ENCODE data around the gene TMEM88. TPM values are rescaled to one million over a fixed set of nuclear protein-coding genes. Genes with fewer than 3 reads are reported as not detected.

The TMEM88 gene
- total RNA-seq, 1 experiment from 2014 or later = 2.8 TPM

GRCh38 chr17:7849130-7849750, 5.6 kb upstream of the TMEM88 start:
- no peak for TF ChIP-seq SIN3A (IDR thresholded peaks at IDR 0.05; ENCODE audit: low read depth)
- TF ChIP-seq SRF (IDR thresholded peaks at IDR 0.05; ENCODE audit: low read depth) = no peak
- no peak for TF ChIP-seq REST (IDR thresholded peaks at IDR 0.05; ENCODE audit: low read depth)
- TF ChIP-seq EZH2phosphoT487 (IDR thresholded peaks at IDR 0.05; ENCODE audit: borderline replicate concordance) = no peak
- TF ChIP-seq ELF1 (IDR thresholded peaks at IDR 0.05; ENCODE audit: borderline replicate concordance, low read depth) = no peak
- no peak for TF ChIP-seq YY1 (IDR thresholded peaks at IDR 0.05; ENCODE audit: extremely low read depth, insufficient replicate concordance, low read depth, low read length)
- TF ChIP-seq POLR2AphosphoS5 (IDR thresholded peaks at IDR 0.05; ENCODE audit: low read depth, low read length) = no peak
- no peak for TF ChIP-seq CTCF (IDR thresholded peaks at IDR 0.05 in 2 of 3, conservative IDR thresholded peaks at IDR 0.05 in 1 of 3; ENCODE audit: borderline replicate concordance in 1 of 3, insufficient read depth in 1 of 3, low read depth in 2 of 3, low read length in 2 of 3)
- TF ChIP-seq TCF7L2 (IDR thresholded peaks at IDR 0.05; ENCODE audit: borderline replicate concordance, extremely low read depth, insufficient read depth, insufficient read length) = no peak
- no peak for TF ChIP-seq ATF3 (IDR thresholded peaks at IDR 0.05)
- Histone ChIP-seq H3K9me3 (ENCODE audit: control insufficient read depth in 1 of 2, insufficient read depth in 1 of 2, low read depth in 1 of 2, low read length in 2 of 2) (no peaks in the 10 kb centered on the region), H3K9ac (ENCODE audit: low read length) (no peak overlapping the region), H3K27me3 (ENCODE audit: insufficient read depth, low read length) (no peaks in the 10 kb centered on the region), H3K4me2 (ENCODE audit: low read length) (no peak overlapping the region), H2AFZ (ENCODE audit: low read depth, low read length, poor library complexity, severe bottlenecking) (no peak overlapping the region), H3K36me3 (ENCODE audit: control insufficient read depth in 1 of 2, insufficient read depth in 2 of 2, low read length in 2 of 2) (peaks cover 27 to 31% of the 10 kb centered on the region in 2 experiments), H3K27ac (ENCODE audit: low read depth, low read length) (0 out of 2 replicates have a peak overlapping the region, but pooled peaks have one; percentile 68), H3K4me1 (ENCODE audit: control insufficient read depth in 1 of 2, insufficient read depth in 2 of 2, low read length in 2 of 2) (peaks cover 20 to 37% of the 10 kb centered on the region in 2 experiments), H3K4me3 (replicated peaks in 1 of 2; ENCODE audit: low read depth in 1 of 2, low read length in 2 of 2) (no peak overlapping the region), H3K79me2 (ENCODE audit: insufficient read depth, low read length) (peaks cover 50% of the 10 kb centered on the region), H4K20me1 (ENCODE audit: insufficient read depth) (no peaks in the 10 kb centered on the region), H3K9me2 (ENCODE audit: insufficient read depth) (no peaks in the 10 kb centered on the region)
- intact Hi-C loops (cut with micrococcal nuclease) = no loop called here
- BruUV-seq (replicated peaks) = no TSS peak
- RAD21 ChIA-PET (ENCODE audit: low non-redundant PET in 1 of 2, low total read pairs in 2 of 2, uncharacterized antibody in 2 of 2, unreplicated experiment in 2 of 2) = no interaction called here
- CTCF ChIA-PET = no interaction called here
- no peak for DNase-seq (ENCODE audit: low read depth, low spot score)
- POLR2A ChIA-PET = no interaction called here
- ATAC-seq = no peak

All from HCT116 (cell line).